AG10803 (cell line): ENCODE measurements around the gene STPG2.

Experiments
- DNase-seq: peaks from one replicate; pipeline ENCODE4 v3.0.0; 2010; ENCODE audit warnings: low read depth
- H3K4me3 ChIP-seq: 2 replicates; pipeline ENCODE4 v1.5.1; 2011; ENCODE audit warnings: mild to moderate bottlenecking, low read length, control low read depth
- TF ChIP-seq, protein P1 (sequence below): conservative IDR thresholded peaks from 2 replicates; pipeline ENCODE4 v1.5.1; 2011; ENCODE audit warnings: mild to moderate bottlenecking, low read length, control low read depth, inconsistent platforms

STPG2 gene

DNA sequence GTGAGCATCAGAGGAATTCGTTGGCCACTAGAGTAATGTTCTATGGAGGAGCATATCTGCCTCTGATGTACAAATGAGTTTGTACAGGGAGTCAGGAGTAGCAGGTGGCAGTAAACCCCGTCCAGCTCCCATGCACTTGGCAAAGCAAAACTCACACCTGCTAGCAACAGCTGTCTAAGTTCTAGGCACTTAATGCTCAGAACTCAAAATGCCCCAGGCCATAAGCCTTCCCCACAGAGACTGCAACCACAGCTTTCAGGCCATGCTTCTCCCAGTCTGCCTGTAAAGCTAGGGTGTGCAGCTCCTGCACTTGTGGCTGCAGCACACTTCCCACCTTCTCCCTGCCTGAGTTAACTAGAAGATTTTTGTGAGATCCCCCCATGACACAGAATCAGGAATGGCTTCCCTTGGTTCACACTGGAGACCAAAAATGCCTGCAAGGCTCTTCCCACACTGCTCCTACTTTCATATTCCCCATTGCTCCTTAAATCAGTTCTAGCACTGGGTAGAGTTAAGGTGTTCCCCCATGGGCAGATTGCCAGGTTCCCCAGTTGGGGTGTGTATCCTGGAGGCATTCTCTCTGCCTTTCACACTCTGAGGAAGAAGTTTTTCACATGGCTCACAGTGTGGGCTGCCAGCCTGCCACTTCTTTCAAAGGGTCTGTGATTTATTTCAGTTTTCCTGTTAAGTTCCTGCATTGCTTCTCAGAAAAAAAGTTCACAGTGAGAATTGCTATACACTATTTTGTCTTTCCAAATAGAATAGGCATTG is 189.9 kb downstream of the STPG2 start:
- TF ChIP-seq, protein P1, sequence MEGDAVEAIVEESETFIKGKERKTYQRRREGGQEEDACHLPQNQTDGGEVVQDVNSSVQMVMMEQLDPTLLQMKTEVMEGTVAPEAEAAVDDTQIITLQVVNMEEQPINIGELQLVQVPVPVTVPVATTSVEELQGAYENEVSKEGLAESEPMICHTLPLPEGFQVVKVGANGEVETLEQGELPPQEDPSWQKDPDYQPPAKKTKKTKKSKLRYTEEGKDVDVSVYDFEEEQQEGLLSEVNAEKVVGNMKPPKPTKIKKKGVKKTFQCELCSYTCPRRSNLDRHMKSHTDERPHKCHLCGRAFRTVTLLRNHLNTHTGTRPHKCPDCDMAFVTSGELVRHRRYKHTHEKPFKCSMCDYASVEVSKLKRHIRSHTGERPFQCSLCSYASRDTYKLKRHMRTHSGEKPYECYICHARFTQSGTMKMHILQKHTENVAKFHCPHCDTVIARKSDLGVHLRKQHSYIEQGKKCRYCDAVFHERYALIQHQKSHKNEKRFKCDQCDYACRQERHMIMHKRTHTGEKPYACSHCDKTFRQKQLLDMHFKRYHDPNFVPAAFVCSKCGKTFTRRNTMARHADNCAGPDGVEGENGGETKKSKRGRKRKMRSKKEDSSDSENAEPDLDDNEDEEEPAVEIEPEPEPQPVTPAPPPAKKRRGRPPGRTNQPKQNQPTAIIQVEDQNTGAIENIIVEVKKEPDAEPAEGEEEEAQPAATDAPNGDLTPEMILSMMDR, result no peak
- H3K4me3 ChIP-seq, result no peak overlapping the region
- DNase-seq, result no peak

DNA sequence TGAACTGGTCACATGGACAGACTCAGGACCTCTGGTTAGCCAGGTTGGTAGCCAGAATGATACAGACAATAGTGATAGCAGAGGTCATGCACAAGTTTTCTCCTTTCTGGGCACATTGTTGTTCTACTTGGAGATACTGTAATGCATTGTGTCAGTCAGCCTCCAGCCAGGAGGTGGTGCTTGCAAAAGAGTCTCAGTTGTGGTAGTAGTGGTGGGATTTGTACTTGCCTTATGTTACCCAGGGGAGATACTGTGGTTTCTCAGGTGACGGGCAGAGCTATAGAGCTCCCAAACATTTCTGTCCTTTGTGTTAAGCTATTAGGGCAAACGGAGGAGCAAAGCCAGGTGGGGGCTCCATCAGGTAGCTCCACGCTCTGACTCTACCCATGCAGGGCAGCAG is 190.5 kb downstream of the STPG2 start:
- no peak overlapping the region for H3K4me3 ChIP-seq
- TF ChIP-seq, protein P1, result no peak
- no peak for DNase-seq

DNA sequence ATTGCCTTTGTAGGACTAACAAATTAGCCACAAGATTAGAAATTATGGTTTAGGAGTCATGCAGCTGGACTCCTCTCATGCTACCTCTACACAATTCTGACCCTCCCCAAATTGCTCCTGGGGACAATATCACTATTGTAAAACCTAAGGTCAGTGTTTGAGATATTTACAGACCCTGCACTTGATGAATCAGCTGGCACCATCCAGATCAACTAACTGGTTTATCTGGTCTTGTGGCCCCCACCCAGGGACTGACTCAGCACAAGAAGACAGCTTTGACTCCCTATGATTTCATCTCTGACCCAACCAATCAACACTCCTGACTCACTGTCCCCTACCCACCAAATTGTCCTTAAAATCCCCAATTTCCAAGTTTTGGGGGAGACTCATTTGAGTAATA is 192.4 kb downstream of the STPG2 start:
- H3K4me3 ChIP-seq, result no peak overlapping the region
- no peak for DNase-seq
- TF ChIP-seq, protein P1, result no peak

DNA sequence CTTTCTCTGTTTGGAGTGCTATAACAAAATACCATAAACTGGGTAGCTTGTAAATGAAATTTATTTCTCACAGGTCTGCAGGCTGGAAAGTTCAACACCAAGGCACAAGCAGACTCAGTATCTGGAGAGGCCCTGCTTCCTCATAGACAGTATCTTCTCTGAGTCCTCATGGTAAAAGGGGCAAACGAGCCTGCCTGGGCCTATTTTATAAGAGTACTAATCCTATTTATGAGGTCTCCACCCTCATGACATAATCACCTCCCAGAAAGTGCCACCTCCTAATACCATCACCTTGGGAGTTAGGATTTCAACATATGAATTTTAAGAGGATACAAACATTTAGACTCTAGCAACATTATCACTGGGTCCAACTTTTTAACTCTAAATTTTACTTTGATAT is 200.3 kb downstream of the STPG2 start:
- H3K4me3 ChIP-seq, result no peak overlapping the region
- no peak for DNase-seq
- TF ChIP-seq, protein P1, result no peak

DNA sequence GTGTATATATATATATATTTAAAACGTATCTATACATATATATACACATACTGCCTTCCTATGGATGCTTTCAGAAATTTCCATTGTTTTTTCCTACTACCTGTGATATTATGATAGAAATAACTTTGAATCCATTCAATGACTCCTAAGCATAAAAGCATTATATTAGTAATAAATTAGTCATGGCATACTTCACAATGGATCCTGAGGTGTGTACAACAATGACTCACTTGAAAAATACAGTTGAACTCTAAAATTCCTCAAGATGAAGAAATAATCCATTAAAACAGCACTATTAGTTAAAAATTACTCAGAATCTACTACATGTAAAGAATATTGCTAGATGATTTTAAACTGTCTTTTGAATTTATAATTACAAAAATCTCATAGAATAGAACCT is 201.1 kb downstream of the STPG2 start:
- DNase-seq, result no peak
- TF ChIP-seq, protein P1, result no peak

DNA sequence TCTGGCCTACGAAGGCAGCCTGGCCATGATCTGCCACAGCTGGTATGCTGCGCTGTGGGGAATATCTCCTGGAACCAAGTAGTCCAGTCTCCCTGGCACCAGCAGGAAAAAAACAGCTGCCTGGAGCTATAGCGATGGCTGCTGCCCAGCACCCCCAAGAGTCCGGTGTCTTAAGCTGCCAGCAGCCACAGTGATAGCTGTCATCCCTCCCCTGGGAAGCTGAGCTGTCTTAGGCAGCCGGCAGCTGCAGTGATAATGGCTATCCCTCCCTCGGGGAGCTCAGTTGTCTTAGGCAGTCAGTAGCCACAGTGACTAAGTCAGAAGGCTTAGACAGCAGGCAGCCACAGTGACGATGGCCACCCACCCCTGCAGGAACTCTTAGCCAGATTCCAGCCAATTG is 205.1 kb downstream of the STPG2 start:
- TF ChIP-seq, protein P1, result no peak
- no peak overlapping the region for H3K4me3 ChIP-seq
- DNase-seq, result no peak

More for the DNA sequence above, 201.1 kb downstream of the STPG2 start:
- H3K4me3 ChIP-seq, result no peak overlapping the region

DNA sequence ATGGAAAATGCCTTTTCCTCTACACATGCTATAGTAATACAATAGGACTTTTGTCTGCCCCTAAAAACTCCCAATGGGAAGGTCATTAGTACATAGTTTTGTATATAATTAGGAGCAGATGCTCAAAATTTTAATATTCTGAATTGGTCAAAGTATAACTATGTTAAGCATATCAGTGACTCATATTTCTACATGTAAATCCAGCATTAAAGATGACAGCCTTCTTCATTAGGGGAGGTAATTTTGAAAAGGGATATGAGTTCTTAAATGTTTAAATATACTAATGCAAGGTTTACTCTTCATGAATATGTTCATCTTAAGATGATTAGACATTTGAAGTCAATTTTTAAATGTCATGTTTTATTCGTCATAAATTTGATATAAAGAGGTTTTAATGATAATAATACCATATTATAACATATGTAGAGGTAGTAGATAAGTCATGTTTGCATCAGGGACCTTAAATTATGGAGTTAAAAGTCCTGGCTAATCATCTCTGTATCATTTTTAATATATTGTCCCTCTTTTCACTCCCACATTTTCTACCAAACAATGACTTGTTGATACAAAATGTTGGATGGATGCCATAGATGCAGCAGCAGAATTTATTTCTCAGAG is 218.8 kb downstream of the STPG2 start:
- no peak for DNase-seq
- no peak overlapping the region for H3K4me3 ChIP-seq
- TF ChIP-seq, protein P1, result no peak
